H1 (cell line): ENCODE measurements around the gene SH3PXD2B.

Experiments
- CTCF ChIP-seq, 3 experiments: IDR thresholded peaks; 1 replicate in 2 of 3; 2 replicates in 1 of 3; pipeline versions ENCODE4 v1.5.1 to v1.6.1; 2011; ENCODE audit warnings: low read length in 3 of 3, mild to moderate bottlenecking in 3 of 3, inconsistent platforms in 2 of 3, low read depth in 1 of 3, moderate library complexity in 1 of 3; ENCODE audit not compliant: insufficient read depth in 1 of 3; ENCODE audit errors: control extremely low read depth in 1 of 3
- KDM1A ChIP-seq: fragments of 200-600, 300-600 bp; sonication (generic); IDR thresholded peaks from 2 replicates; pipeline ENCODE4 v1.7.1; 2016; ENCODE audit warnings: mild to moderate bottlenecking, low read length, borderline replicate concordance
- RNF2 ChIP-seq: fragments of 200-900, 300-1000 bp; sonication (generic); IDR thresholded peaks from 2 replicates; pipeline ENCODE4 v1.7.1; 2016; ENCODE audit warnings: borderline replicate concordance, low read depth, mild to moderate bottlenecking, antibody characterized with exemption, low read length; ENCODE audit not compliant: poor library complexity, severe bottlenecking; ENCODE audit errors: missing control alignments

- TF ChIP-seq KDM1A = no peak
- TF ChIP-seq RNF2 = no peak
- TF ChIP-seq CTCF (IDR thresholded peaks at IDR 0.05; ENCODE audit: control extremely low read depth in 1 of 3, insufficient read depth in 1 of 3, low read depth in 1 of 3, low read length in 3 of 3) = no peak
Measured at GRCh38 chr5:172302047-172302710, 152.1 kb downstream of the SH3PXD2B start.
